Epithelial cell of esophagus (primary cell): ENCODE measurements around the gene CCDC198.

Experiments
- DNase-seq: peaks from one replicate; pipeline ENCODE4 v3.0.0; 2010; ENCODE audit warnings: low read depth
- H3K4me3 ChIP-seq: 2 replicates; pipeline ENCODE4 v1.5.1; 2011; ENCODE audit warnings: mild to moderate bottlenecking, low read length, control low read depth
- CTCF ChIP-seq: IDR thresholded peaks from 2 replicates; pipeline ENCODE4 v1.5.1; 2011; ENCODE audit warnings: low read depth, mild to moderate bottlenecking, low read length, control low read depth, inconsistent platforms; ENCODE audit not compliant: insufficient read depth; ENCODE audit errors: missing control alignments

Gene CCDC198

GRCh38 chr14:57487771-57488170 lies 5.9 kb downstream of the CCDC198 start:
- no peak for DNase-seq
- no peak for TF ChIP-seq CTCF
- no peak overlapping the region for H3K4me3 ChIP-seq

- no peak overlapping the region for H3K4me3 ChIP-seq
- peak; percentile 60 for DNase-seq
- peak; percentile 82 for TF ChIP-seq CTCF
Measured at GRCh38 chr14:57486767-57487379, 6.8 kb downstream of the CCDC198 start.

- no peak for TF ChIP-seq CTCF
- H3K4me3 ChIP-seq, result no peak overlapping the region
Measured at GRCh38 chr14:57485635-57486034, 8.0 kb downstream of the CCDC198 start.

GRCh38 chr14:57482120-57482519 lies 11.5 kb downstream of the CCDC198 start:
- no peak for DNase-seq
- no peak for TF ChIP-seq CTCF
- H3K4me3 ChIP-seq, result no peak overlapping the region

More at GRCh38 chr14:57485635-57486034, 8.0 kb downstream of the CCDC198 start:
- DNase-seq, result no peak

GRCh38 chr14:57480051-57480450 lies 13.6 kb downstream of the CCDC198 start:
- H3K4me3 ChIP-seq, result no peak overlapping the region
- DNase-seq, result peak; percentile 21
- TF ChIP-seq CTCF, result no peak

- H3K4me3 ChIP-seq, result no peak overlapping the region
- peak; percentile 13 for DNase-seq
- TF ChIP-seq CTCF, result no peak
Measured at GRCh38 chr14:57479197-57479596, 14.5 kb downstream of the CCDC198 start.

GRCh38 chr14:57478050-57478449 lies 15.6 kb downstream of the CCDC198 start:
- no peak for DNase-seq
- no peak overlapping the region for H3K4me3 ChIP-seq
- TF ChIP-seq CTCF, result no peak
